Kidney (tissue), 14 donors: ENCODE measurements around the gene PPP2R5B. TPM values are rescaled to one million over a fixed set of nuclear protein-coding genes. Genes with fewer than 3 reads are reported as not detected.
A peak's percentile ranks its signal among the peaks of the same experiment; 100 is the strongest.

Experiments used
- DNase-seq, 5 donors: peaks; one replicate each; pipeline ENCODE4 v3.0.0-alpha.2; 2013 to 2020
- FAIRE-seq: peaks from 2 replicates; lab custom pipeline; 2012; peaks lifted over from hg19 to GRCh38; lab: Jason Lieb, UNC
- H3K27ac ChIP-seq, 2 donors: one replicate each; pipeline ENCODE4 v1.7.0; 2013; ENCODE audit warnings: low read depth in 2 of 2, low read length in 2 of 2, inconsistent platforms in 1 of 2
- H3K27me3 ChIP-seq: one replicate; pipeline ENCODE4 v1.7.1; 2013; ENCODE audit warnings: low read length, inconsistent platforms; ENCODE audit not compliant: control insufficient read depth, insufficient read depth
- H3K36me3 ChIP-seq, 3 donors: one replicate each; pipeline versions ENCODE4 v1.7.0 to v1.7.1; 2013; ENCODE audit warnings: low read length in 3 of 3, control low read depth in 1 of 3, inconsistent platforms in 1 of 3; ENCODE audit not compliant: insufficient read depth in 3 of 3, control insufficient read depth in 2 of 3
- H3K4me1 ChIP-seq, 3 donors: one replicate each; pipeline versions ENCODE4 v1.7.0 to v1.7.1; 2013; ENCODE audit warnings: low read length in 3 of 3, inconsistent platforms in 1 of 3, low read depth in 1 of 3; ENCODE audit not compliant: control insufficient read depth in 2 of 3, insufficient read depth in 2 of 3
- H3K4me3 ChIP-seq, 3 donors: one replicate each; pipeline versions ENCODE4 v1.7.0 to v1.8.1; 2013; ENCODE audit warnings: low read length in 3 of 3, control low read depth in 1 of 3, inconsistent platforms in 1 of 3
- H3K9ac ChIP-seq, 3 donors: one replicate each; pipeline versions ENCODE4 v1.7.0 to v1.7.1; 2013; ENCODE audit warnings: low read length in 3 of 3, control low read depth in 1 of 3, inconsistent platforms in 1 of 3
- H3K9me3 ChIP-seq, 3 donors: one replicate each; pipeline versions ENCODE4 v1.7.0 to v1.7.1; 2013; ENCODE audit warnings: low read length in 3 of 3, control low read depth in 1 of 3, inconsistent platforms in 1 of 3; ENCODE audit not compliant: control insufficient read depth in 2 of 3, insufficient read depth in 1 of 3
- CTCF ChIP-seq: IDR thresholded peaks from 3 replicates; pipeline ENCODE4 v1.5.1; 2012; ENCODE audit warnings: mild to moderate bottlenecking, moderate library complexity, borderline replicate concordance; ENCODE audit not compliant: insufficient read depth; ENCODE audit errors: extremely low read depth
- intact Hi-C: fragments of 100-400 bp; cut with DNase I; formaldehyde crosslinking; loops from one replicate; pipeline ENCODE4 v1.11.1; 2022
- polyA plus RNA-seq: library from polyadenylated mRNA; stranded (reverse); fragments of 350-450 nt; fragmentation: Illumina TruSeq; extraction: RNeasy Lipid Tissue Mini Kit (QIAGEN cat#74804); gene quantifications from one replicate; pipeline ENCODE4 v1.2.3, GENCODE V29; 2014; ENCODE audit warnings: low read depth, low replicate concordance; ENCODE audit not compliant: insufficient read depth
- total RNA-seq: library from RNA; stranded (reverse); fragmentation: NEBNext Ultra II Directional; extraction: Animal tissue kit (Norgen Biotek cat#: 25700); gene quantifications from one replicate; pipeline ENCODE4 v1.2.1, GENCODE V29; 2021
- donor health status: control.
- donor health status: control.
- donor health status: control.
- donor health status: control.
- donor health status: control.
- donor health status: DM: yes; HTN: yes; CAD: no.
- donor health status: Normal renal cell carcinoma (clear cell type).

PPP2R5B gene
- total and polyA plus RNA-seq, 2 donors from 2014 or later: 16.8 to 21.2 TPM

GRCh38 chr11:64916040-64916774, 8.3 kb upstream of the PPP2R5B start:
- H3K36me3 ChIP-seq: peaks cover 0 to 15% (median 11%) of the 10 kb centered on the region in 3 donors
- no peaks in the 10 kb centered on the region for H3K9me3 ChIP-seq
- peaks cover 0 to 16% (median 4%) of the 10 kb centered on the region in 3 donors for H3K4me1 ChIP-seq
- TF ChIP-seq CTCF: no peak
- peak overlapping the region; percentile 96 to 100 (median 99) for H3K4me3 ChIP-seq
- H3K27ac ChIP-seq: peak overlapping the region; percentile 67 to 75
- H3K27me3 ChIP-seq: no peaks in the 10 kb centered on the region
- FAIRE-seq (no peak), DNase-seq (peak in 3 of 5 donors; percentile 53 to 85 (median 83))
- H3K9ac ChIP-seq: peak overlapping the region; percentile 91 to 100 (median 96)
- intact Hi-C loops: no loop called here

DNA sequence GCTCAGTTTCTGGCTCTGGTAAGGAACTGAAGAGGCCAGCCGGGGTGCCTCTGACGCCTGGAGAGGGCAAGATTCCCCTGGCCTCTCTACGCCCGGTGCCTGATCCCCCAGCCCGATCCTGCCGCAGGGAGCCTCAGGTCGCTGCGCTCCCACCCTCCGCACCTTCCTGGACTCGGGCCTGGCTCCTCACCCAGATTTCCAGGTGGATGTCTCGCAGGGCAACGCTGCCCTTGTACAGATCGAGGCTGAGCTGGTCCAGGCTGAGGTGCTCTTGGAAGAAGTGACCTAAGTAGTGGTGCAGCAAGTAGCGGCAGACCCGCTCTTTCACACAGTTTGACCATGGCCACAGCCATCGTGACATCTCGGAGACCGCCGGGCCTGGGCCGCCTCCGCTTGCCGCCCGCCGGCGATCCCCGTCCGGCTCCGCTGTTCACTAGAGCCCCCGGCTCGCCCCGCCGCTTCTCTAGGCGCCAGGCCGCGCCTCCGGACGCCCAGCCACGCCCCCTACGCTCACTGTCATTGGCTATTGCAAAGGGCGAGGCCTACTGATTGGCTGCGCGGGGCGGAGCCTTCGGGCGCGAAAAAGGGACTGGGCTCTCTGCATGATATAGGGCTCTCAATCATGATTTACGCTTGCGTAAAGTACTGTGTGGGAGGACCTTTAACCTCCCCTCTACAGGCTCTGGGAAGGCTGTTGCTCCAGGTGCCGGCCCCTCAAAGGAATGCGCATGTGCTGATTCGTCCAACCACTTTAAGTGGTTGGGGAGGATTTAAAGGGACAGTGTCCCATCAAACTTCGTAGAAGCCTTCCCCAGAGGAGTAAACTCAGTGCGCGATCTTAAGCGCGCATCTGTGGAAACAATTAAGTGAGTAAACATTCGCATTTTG, 7.5 kb upstream of the PPP2R5B start, which contains the start of gene ATG2A:
ATG2A (minus strand) TSS at position 435 of the 888 bp plus-strand sequence; CDS start at position 361, 74 bp downstream.
- peak within 1 kb of the TSS; percentile 96 to 100 (median 99) for H3K4me3 ChIP-seq
- peaks cover 0 to 7% (median 4%) of the 10 kb centered on the region in 3 donors for H3K36me3 ChIP-seq
- intact Hi-C loops: no loop called here
- H3K27ac ChIP-seq: peak within 1 kb of the TSS; percentile 67 to 75
- H3K27me3 ChIP-seq: no peaks in the 10 kb centered on the region
- peak; percentile 99 to 100 (median 100) for DNase-seq
- H3K4me1 ChIP-seq: peaks cover 0 to 16% (median 4%) of the 10 kb centered on the region in 3 donors
- TF ChIP-seq CTCF: no peak
- no peaks in the 10 kb centered on the region for H3K9me3 ChIP-seq
- peak within 1 kb of the TSS; percentile 91 to 100 (median 96) for H3K9ac ChIP-seq
- peak; percentile 99 for FAIRE-seq

DNA sequence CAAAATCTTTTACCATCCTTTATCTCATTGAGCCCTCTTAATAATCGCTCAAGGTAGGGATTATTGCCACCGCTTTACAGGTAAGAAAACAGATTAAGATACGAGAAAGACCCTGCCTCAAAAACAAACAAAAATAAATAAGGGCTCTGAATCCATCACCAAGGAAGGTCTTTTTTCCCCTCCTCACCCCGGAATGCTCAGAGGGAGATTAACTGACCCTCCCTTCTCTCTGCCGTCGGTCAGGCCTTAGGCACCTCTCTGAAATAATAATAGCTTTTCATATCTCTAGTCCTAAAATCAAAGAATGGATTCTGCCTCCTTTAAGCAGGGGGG, 6.9 kb upstream of the PPP2R5B start:
- Histone ChIP-seq H3K27me3 (no peaks in the 10 kb centered on the region), H3K4me3 (peak overlapping the region; percentile 74 to 83 (median 82)), H3K27ac (peak overlapping the region; percentile 51 to 59), H3K4me1 (peaks cover 0 to 16% (median 4%) of the 10 kb centered on the region in 3 donors), H3K9ac (peak overlapping the region; percentile 3 to 82 (median 78)), H3K36me3 (peaks cover 0 to 7% (median 3%) of the 10 kb centered on the region in 3 donors), H3K9me3 (no peaks in the 10 kb centered on the region)
- DNase-seq (no peak), FAIRE-seq (no peak)
- no peak for TF ChIP-seq CTCF
- intact Hi-C loops: no loop called here
